ENCODE data around the gene PYGB.
A peak's percentile ranks its signal among the peaks of the same experiment; 100 is the strongest.

PYGB gene

GRCh38 chr20:25283221-25283951 lies 35.5 kb downstream of the PYGB start:
- DNase-seq, result no peak
- Histone ChIP-seq H3K27ac (no peak overlapping the region), H3K4me3 (ENCODE audit: low read depth, low read length) (no peak overlapping the region), H3K27me3 (replicated peaks) (no peaks in the 10 kb centered on the region), H3K36me3 (replicated peaks) (peaks cover 99% of the 10 kb centered on the region)
- TF ChIP-seq, protein P1, sequence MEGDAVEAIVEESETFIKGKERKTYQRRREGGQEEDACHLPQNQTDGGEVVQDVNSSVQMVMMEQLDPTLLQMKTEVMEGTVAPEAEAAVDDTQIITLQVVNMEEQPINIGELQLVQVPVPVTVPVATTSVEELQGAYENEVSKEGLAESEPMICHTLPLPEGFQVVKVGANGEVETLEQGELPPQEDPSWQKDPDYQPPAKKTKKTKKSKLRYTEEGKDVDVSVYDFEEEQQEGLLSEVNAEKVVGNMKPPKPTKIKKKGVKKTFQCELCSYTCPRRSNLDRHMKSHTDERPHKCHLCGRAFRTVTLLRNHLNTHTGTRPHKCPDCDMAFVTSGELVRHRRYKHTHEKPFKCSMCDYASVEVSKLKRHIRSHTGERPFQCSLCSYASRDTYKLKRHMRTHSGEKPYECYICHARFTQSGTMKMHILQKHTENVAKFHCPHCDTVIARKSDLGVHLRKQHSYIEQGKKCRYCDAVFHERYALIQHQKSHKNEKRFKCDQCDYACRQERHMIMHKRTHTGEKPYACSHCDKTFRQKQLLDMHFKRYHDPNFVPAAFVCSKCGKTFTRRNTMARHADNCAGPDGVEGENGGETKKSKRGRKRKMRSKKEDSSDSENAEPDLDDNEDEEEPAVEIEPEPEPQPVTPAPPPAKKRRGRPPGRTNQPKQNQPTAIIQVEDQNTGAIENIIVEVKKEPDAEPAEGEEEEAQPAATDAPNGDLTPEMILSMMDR (IDR thresholded peaks at IDR 0.05; ENCODE audit: low read depth, low read length, missing control alignments), result no peak
- in situ Hi-C loops (cut with HindIII; ENCODE audit: low pct_ligation_motif_present, low sequenced_read_pairs), result no loop called here

- in situ Hi-C loops (cut with HindIII; ENCODE audit: low pct_ligation_motif_present, low sequenced_read_pairs), result no loop called here
- H3K4me3 ChIP-seq (ENCODE audit: low read depth, low read length), result no peak overlapping the region
- TF ChIP-seq, protein P1 (IDR thresholded peaks at IDR 0.05; ENCODE audit: low read depth, low read length, missing control alignments), result no peak
- peaks cover 99% of the 10 kb centered on the region for H3K36me3 ChIP-seq (replicated peaks)
- no peak for DNase-seq
- H3K27me3 ChIP-seq (replicated peaks), result no peaks in the 10 kb centered on the region
- H3K27ac ChIP-seq, result no peak overlapping the region
These were observed 36.3 kb downstream of the PYGB start for GRCh38 chr20:25284131-25284601.

GRCh38 chr20:25285091-25285647 lies 37.3 kb downstream of the PYGB start:
- in situ Hi-C loops (cut with HindIII; ENCODE audit: low pct_ligation_motif_present, low sequenced_read_pairs), result no loop called here
- peaks cover 99% of the 10 kb centered on the region for H3K36me3 ChIP-seq (replicated peaks)

GRCh38 chr20:25285856-25286798 lies 38.2 kb downstream of the PYGB start:
- TF ChIP-seq, protein P1 (IDR thresholded peaks at IDR 0.05; ENCODE audit: low read depth, low read length, missing control alignments), result no peak
- no peak overlapping the region for H3K4me3 ChIP-seq (ENCODE audit: low read depth, low read length)
- H3K27ac ChIP-seq, result no peak overlapping the region
- no peak for DNase-seq
- H3K36me3 ChIP-seq (replicated peaks), result peaks cover 97% of the 10 kb centered on the region
- in situ Hi-C loops (cut with HindIII; ENCODE audit: low pct_ligation_motif_present, low sequenced_read_pairs), result no loop called here
- H3K27me3 ChIP-seq (replicated peaks), result no peaks in the 10 kb centered on the region

More at GRCh38 chr20:25285091-25285647, 37.3 kb downstream of the PYGB start:
- no peak overlapping the region for H3K27ac ChIP-seq
- DNase-seq, result no peak
- TF ChIP-seq, protein P1 (IDR thresholded peaks at IDR 0.05; ENCODE audit: low read depth, low read length, missing control alignments), result peak; percentile 40
- H3K27me3 ChIP-seq (replicated peaks), result no peaks in the 10 kb centered on the region
- no peak overlapping the region for H3K4me3 ChIP-seq (ENCODE audit: low read depth, low read length)

GRCh38 chr20:25286917-25287316 lies 39.0 kb downstream of the PYGB start:
- Histone ChIP-seq H3K4me3 (ENCODE audit: low read depth, low read length) (no peak overlapping the region), H3K36me3 (replicated peaks) (peaks cover 94% of the 10 kb centered on the region), H3K27ac (no peak overlapping the region), H3K27me3 (replicated peaks) (no peaks in the 10 kb centered on the region)
- TF ChIP-seq, protein P1 (IDR thresholded peaks at IDR 0.05; ENCODE audit: low read depth, low read length, missing control alignments), result no peak
- in situ Hi-C loops (cut with HindIII; ENCODE audit: low pct_ligation_motif_present, low sequenced_read_pairs), result no loop called here
- no peak for DNase-seq

Measured in brain microvascular endothelial cell (primary cell).